NCI-H1092 (cell line): ENCODE data around the gene EFCAB11.

ENCODE experiments used
- DNase-seq: peaks from one replicate; lab custom pipeline; 2025; lab: John Stamatoyannopoulos, UW

EFCAB11 gene

DNA sequence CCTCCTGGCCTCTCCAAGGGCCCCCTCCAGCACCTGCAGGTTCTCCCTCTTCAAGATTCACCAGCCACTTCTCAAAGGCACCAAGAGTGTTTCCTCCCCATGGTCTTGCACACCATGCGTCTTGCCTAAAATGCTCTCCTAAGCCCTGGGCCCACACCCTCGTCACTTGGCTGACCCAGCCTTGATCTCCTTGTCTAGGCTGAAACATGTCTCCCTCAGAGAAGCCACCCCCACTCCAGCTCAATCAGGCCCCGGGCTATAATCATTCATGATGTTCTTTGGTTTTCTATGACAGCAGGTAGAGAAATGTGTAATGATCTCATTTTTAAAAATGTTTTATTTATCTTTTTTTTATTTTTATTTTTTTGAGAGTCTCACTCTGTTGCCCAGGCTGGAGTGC is 88.1 kb downstream of the EFCAB11 start:
- DNase-seq = no peak

- DNase-seq = no peak
Measured at GRCh38 chr14:89865153-89865552, 89.4 kb downstream of the EFCAB11 start.

GRCh38 chr14:89862856-89863255 is 91.7 kb downstream of the EFCAB11 start:
- no peak for DNase-seq

DNA sequence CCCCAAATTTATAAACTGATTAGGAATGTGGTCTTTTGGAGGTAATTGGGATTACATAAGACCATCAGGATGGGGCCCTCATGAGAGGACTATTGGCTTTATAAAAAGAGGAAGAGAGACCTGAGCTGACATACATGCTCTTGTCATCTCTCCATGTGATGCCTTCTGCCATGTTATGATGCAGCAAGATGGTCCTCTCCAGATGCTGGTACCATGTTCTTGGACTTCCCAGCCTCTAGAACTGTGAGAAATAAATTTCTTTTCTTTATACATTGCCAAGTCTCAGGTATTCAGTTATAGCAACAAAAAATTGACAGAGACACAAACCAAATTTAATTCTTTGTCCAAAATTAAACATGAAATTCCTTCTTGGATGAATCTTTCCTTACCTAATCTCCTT is 92.9 kb downstream of the EFCAB11 start:
- DNase-seq = no peak

GRCh38 chr14:89858089-89858488 is 96.4 kb downstream of the EFCAB11 start:
- no peak for DNase-seq

GRCh38 chr14:89856871-89857345 is 97.6 kb downstream of the EFCAB11 start:
- no peak for DNase-seq

DNA sequence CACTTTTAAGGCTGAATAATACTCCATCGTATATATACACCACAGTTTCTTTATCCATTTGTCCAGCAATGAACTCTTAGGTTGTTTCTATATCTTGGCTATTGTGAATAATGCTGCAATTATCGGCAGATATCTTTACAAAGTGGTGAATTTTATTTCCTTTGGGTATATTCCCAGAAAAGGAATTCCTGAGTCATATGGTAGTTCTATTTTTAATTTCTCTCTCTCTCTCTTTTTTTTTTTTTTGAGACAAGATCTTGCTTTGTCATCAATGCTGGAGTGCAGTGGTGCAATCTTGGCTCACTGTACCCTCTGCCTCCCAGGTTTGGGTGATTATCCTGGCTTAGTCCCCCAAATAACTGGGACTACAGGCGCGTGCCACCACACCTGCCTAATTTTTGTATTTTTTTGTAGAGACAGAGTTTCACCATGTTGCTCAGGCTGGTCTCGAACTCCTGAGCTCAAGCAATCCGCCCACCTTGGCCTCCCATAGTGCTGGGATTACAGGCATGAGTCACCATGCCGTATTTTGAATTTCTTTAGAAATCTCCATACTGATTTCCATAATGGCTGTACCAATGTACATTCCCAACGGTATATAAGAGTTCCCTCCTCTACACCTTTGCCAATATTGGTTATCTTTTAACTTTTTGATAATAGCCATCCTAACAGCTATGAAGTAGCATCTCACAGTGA is 98.4 kb downstream of the EFCAB11 start:
- DNase-seq = no peak

- no peak for DNase-seq
Measured at GRCh38 chr14:89853936-89854693, 100.4 kb downstream of the EFCAB11 start.

DNA sequence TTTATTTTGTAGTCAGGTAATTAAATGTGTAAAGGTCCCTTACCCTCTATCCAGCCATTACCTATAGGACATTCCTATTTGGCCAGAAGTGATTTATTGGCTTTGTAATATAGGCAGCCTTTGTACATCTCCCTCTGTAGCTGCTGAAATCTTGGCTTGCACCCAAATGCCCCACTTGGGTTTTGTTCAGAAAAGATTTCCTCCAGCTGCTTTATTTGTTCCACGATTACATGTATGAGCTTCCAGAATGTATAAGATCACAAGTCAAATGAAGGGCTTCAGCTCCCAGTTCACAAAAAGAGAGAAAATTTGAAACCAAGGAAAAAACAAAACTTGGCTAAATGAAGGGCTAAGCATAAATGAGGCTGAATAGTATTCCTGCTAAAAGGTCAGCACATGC is 103.4 kb downstream of the EFCAB11 start:
- peak; percentile 75 for DNase-seq

DNA sequence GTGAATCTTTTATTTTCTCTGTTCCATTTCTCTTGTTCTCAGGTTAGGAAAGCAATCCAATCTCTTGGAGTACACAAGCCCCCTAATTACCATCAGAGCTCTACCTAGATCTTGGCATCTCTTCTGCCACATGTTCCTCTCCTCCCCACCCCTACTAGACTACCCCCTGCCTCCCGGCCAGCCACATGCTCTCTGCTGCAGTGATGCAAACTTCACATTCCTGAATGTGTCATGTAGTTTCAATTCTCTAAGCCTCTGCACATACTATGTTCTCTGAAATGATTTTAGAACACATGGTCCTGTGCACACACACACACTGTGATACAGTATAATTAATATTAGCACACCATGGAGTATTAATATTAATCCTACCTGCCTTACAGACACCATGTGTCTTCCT is 104.6 kb downstream of the EFCAB11 start:
- DNase-seq = no peak

DNA sequence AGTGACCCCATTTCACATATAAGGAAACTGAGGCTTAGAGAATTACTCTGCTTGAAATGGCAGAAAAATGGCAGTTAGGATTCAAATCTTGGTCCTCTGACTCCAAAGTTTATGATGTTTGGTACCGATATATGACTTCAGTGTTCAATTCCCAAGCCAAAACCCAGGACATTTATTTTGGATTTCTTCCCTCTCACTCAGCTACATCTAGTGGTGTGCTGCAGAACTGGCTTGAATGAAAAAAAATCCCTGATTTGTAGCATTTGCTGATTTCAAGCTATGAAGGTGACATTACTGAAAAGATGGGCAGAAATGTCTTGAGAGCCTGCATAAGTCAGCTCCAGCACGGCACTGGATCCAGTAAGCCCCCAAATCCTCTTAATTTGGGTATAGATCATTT is 106.4 kb downstream of the EFCAB11 start:
- DNase-seq = no peak

GRCh38 chr14:89845346-89845745 is 109.2 kb downstream of the EFCAB11 start:
- DNase-seq = no peak

GRCh38 chr14:89844508-89844907 is 110.0 kb downstream of the EFCAB11 start:
- DNase-seq = no peak

- DNase-seq = no peak
Measured at GRCh38 chr14:89842837-89843236, 111.7 kb downstream of the EFCAB11 start.

DNA sequence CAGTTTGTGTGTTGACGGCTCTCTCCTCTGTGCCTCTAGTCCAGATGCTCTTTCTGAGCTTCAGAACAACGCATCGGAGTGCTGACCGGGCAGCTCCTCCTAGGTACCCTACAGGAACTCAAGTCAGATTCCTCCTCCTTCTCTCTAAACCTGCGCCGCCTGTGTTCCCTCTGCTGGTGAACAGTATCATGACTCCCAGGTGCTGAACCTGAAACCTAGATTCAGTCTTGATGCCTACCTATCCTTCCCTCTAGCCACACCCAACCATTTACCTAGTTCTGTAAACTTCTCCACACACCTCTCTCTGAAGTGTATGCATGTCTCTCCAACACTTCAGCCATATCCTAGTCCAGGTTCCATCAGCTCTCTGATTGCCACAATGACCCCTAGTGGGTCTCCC is 112.7 kb downstream of the EFCAB11 start:
- DNase-seq = no peak

GRCh38 chr14:89836830-89837469 is 117.6 kb downstream of the EFCAB11 start:
- no peak for DNase-seq

GRCh38 chr14:89833661-89834060 is 120.9 kb downstream of the EFCAB11 start:
- no peak for DNase-seq

DNA sequence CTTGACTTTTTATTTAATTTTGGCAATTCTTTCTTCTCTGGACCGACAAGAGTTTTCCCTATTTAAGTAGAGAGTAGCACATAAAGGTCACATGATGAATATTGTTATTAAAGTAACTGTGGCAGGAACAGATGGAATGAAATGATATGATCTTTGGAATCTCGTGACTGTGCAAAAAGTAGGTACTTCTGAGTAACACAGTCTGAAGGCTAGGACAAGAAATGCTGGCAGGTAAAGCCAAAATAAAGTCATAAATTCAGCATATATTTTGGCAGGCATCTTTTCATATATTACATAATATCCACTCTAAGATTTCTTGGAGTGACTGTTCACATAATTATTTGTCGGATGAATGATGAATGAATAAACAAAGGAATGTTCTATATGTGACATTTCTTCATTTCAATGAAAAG is 121.4 kb downstream of the EFCAB11 start:
- no peak for DNase-seq

- DNase-seq = no peak
Measured at GRCh38 chr14:89828471-89829165, 125.9 kb downstream of the EFCAB11 start.

DNA sequence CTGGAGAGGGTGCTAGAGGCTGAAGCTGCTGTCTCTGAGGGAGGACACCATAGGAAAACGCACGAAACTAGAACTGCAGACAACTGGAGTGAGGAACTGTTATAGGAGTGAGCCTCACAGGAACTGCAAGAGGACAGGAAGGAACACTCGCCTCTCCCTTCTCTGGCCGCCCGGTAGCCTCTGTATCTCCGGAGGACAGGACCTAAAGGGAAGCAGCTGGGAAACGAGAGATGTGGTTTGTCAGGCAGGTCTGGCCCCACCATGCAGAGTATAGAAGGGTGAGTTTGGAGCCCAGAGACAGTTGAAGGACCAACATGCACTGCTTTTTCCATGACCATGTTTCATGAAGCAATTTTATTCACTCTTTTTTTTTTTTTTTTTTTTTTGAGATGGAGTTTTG is 127.3 kb downstream of the EFCAB11 start:
- DNase-seq = no peak

DNA sequence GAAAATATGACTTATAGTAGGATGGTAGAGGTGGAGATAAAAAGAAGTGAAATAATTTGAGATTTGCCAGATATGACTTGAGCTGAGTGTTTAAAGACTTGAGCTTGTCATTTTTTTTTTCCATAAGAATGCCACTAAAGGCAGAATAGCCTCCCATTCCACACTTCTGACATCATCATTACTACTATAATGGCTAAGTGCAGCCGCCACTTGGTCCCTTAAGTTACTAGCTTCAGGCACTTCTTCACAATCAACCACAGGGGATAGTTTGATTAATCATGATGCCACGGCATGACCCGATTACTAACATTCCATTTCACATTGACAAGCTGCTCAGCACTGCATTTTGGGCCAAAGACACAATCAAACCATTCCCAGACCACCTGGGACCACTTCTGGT is 127.9 kb downstream of the EFCAB11 start:
- no peak for DNase-seq

DNA sequence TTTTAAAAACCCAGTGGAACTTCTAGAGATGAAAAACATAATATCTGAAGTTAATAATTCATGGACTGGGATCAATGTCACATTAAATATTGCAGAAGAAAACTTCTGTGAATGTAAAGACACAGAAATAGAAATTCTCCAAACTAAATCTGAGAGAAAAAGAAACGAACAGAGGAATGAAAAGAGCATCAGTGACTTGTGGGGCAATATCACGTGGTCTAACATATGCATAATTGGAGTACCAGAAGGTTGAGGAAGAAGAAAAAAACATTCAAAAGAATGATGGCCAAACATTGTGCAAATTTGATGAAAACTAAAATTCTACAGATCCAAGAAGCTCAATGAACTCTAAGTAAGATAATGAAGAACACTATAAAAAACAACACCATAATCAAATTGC is 130.8 kb downstream of the EFCAB11 start:
- DNase-seq = no peak
